HG02938 (cell line): ENCODE measurements around the gene VSTM4.

Experiments used
- ATAC-seq: cut with Tn5 transposase; IDR thresholded peaks from one replicate; pipeline ENCODE4 v1.9.1; 2021; ENCODE audit warnings: mild to moderate bottlenecking, moderate library complexity; ENCODE audit not compliant: unreplicated experiment

VSTM4 gene

GRCh38 chr10:48978318-48978717, 137.0 kb downstream of the VSTM4 start:
- ATAC-seq: no peak

DNA sequence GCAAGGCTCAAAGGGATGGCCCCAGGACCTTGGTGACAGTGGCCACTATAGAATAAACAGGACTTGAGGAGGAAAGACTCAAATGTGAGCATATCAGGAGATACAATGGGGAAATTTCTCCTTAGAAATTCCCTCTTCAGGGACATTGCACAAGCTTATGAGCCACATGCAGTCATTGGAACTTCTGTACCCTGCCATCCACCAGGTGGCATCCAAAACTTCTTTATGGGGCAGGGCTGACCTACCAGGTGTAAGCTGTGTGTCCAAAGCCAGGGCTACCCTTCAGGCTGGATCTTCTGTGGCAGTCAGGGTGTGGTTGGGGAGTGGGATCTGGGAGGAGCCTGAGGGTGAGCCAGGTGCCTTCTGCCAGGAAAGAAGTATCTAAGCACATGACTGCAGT, 139.1 kb downstream of the VSTM4 start:
- no peak for ATAC-seq

- ATAC-seq: no peak
Measured at GRCh38 chr10:48974510-48975156, 140.7 kb downstream of the VSTM4 start.

GRCh38 chr10:48973065-48973464, 142.3 kb downstream of the VSTM4 start:
- ATAC-seq: no peak

GRCh38 chr10:48970654-48971053, 144.7 kb downstream of the VSTM4 start:
- ATAC-seq: no peak

- ATAC-seq: no peak
Measured at GRCh38 chr10:48970046-48970445, 145.3 kb downstream of the VSTM4 start.

- no peak for ATAC-seq
Measured at GRCh38 chr10:48968036-48968435, 147.3 kb downstream of the VSTM4 start.

DNA sequence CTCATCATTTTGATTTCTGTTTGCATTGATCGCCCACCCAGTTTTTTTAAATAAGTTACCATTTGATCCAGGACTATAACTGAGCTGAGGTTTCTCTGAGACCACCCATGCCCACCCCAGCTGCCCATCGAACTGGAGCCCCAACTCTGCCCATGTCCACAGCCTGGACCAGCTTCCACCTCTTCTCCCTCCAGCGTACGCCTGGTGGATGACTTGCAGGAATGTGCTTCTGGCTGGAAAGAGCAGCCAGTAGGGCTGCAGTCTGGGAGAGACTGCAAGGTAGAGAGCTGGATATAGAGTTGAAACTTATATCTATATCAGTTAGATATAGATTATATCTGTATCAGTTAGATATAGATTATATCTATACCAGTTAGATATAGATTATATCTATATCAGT, 149.9 kb downstream of the VSTM4 start:
- no peak for ATAC-seq
